NCI-H1436 (cell line): Measurements from ENCODE around the gene NCDN.

Experiments used
- DNase-seq: peaks from one replicate; lab custom pipeline; 2025; lab: John Stamatoyannopoulos, UW

The NCDN gene

GRCh38 chr1:35557611-35558373, at the start of gene NCDN:
Gene NCDN, plus strand, starts transcription at chr1:35557799. Its CDS starts 392 bp downstream, at chr1:35558191.
- DNase-seq, result peak; percentile 95

GRCh38 chr1:35507947-35508346, 49.7 kb upstream of the NCDN start:
- no peak for DNase-seq

GRCh38 chr1:35509558-35509957, 48.0 kb upstream of the NCDN start:
- no peak for DNase-seq

GRCh38 chr1:35511305-35511704, 46.3 kb upstream of the NCDN start:
- no peak for DNase-seq

- DNase-seq, result no peak
Measured at GRCh38 chr1:35518183-35518582, 39.4 kb upstream of the NCDN start.

- no peak for DNase-seq
Measured at GRCh38 chr1:35519432-35519831, 38.2 kb upstream of the NCDN start.

GRCh38 chr1:35524106-35524505, 33.5 kb upstream of the NCDN start:
- no peak for DNase-seq

GRCh38 chr1:35530168-35530567, 27.4 kb upstream of the NCDN start:
- no peak for DNase-seq

- no peak for DNase-seq
Measured at GRCh38 chr1:35530946-35531345, 26.7 kb upstream of the NCDN start.

GRCh38 chr1:35531368-35531767, 26.2 kb upstream of the NCDN start:
- no peak for DNase-seq

- no peak for DNase-seq
Measured at GRCh38 chr1:35532497-35533223, 24.9 kb upstream of the NCDN start.

GRCh38 chr1:35533586-35533985, 24.0 kb upstream of the NCDN start:
- no peak for DNase-seq

- DNase-seq, result no peak
Measured at GRCh38 chr1:35535243-35535642, 22.4 kb upstream of the NCDN start.

- no peak for DNase-seq
Measured at GRCh38 chr1:35536556-35537162, 20.9 kb upstream of the NCDN start.

GRCh38 chr1:35537806-35538205, 19.8 kb upstream of the NCDN start:
- DNase-seq, result no peak

GRCh38 chr1:35539073-35539823, 18.4 kb upstream of the NCDN start:
- DNase-seq, result no peak

- no peak for DNase-seq
Measured at GRCh38 chr1:35539824-35540261, 17.8 kb upstream of the NCDN start.

GRCh38 chr1:35544976-35545375, 12.6 kb upstream of the NCDN start:
- DNase-seq, result peak; percentile 27

GRCh38 chr1:35546614-35547013, 11.0 kb upstream of the NCDN start:
- DNase-seq, result no peak

- DNase-seq, result no peak
Measured at GRCh38 chr1:35553851-35554250, 3.7 kb upstream of the NCDN start.

GRCh38 chr1:35554266-35555211, 3.1 kb upstream of the NCDN start:
- no peak for DNase-seq
